ENCODE results near the gene ABCB6.

GRCh38 chr2:219254590-219255201 is 35.9 kb upstream of the ABCB6 start:
- TF ChIP-seq CTCF (IDR thresholded peaks at IDR 0.05), result no peak
- no peak for TF ChIP-seq POLR2A (IDR thresholded peaks at IDR 0.05)
